ENCODE results near the gene PRRT2.
A peak's percentile ranks its signal among the peaks of the same experiment; 100 is the strongest.

The PRRT2 gene

DNA sequence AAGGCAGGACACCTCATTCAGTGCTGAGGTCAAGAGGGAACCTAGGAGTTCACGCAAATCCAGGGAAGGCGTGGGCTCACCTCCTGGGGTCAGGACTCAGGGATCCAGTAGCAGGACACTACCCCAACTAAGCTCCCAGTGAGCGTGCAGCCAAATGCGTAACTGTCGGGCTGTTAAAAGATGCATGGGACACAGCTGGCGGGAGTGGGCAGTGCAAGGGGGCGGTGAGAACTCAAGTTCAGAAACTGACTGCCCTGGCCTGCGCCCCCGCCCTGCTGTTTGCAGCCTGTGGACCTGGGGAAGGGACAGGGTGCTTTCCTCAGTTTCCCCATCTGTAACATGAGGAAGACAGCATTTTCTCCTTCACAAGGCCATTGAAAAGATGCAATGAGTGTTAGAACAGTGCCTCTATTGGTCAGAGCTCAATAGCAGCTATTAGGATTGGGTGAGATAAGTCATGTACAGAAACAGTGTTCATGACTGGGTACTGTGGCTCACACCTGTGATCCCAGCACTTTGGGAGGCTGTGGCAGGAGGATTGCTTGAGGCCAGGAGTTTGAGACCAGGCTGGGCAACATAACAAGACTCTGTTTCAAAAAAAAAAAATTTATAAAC lies 30.8 kb downstream of the PRRT2 start:
- H3K27ac ChIP-seq = no peak overlapping the region
- H3K4me3 ChIP-seq = no peak overlapping the region
- H3K9ac ChIP-seq (ENCODE audit: insufficient read length) = no peak overlapping the region
- H3K36me3 ChIP-seq (ENCODE audit: insufficient read depth, low read length) = no peaks in the 10 kb centered on the region
- H3K9me3 ChIP-seq (ENCODE audit: low read depth, low read length) = no peaks in the 10 kb centered on the region
- no peak for DNase-seq (ENCODE audit: low read depth, low spot score)
- no peak for TF ChIP-seq POLR2AphosphoS5 (IDR thresholded peaks at IDR 0.05; ENCODE audit: borderline replicate concordance, low read depth, low read length)
- no peak for TF ChIP-seq EZH2 (IDR thresholded peaks at IDR 0.05)

GRCh38 chr16:29843931-29844330 lies 31.9 kb downstream of the PRRT2 start:
- no peak for DNase-seq (ENCODE audit: low read depth, low spot score)
- Histone ChIP-seq H3K27ac (no peak overlapping the region), H3K9ac (ENCODE audit: insufficient read length) (no peak overlapping the region), H3K4me3 (no peak overlapping the region), H3K9me3 (ENCODE audit: low read depth, low read length) (no peaks in the 10 kb centered on the region), H3K36me3 (ENCODE audit: insufficient read depth, low read length) (no peaks in the 10 kb centered on the region)
- no peak for TF ChIP-seq FOXP2 (optimal IDR thresholded peaks at IDR 0.05; ENCODE audit: control extremely low read depth, extremely low read length, insufficient read depth)

GRCh38 chr16:29844575-29845331 lies 32.8 kb downstream of the PRRT2 start:
- no peak for DNase-seq (ENCODE audit: low read depth, low spot score)
- no peaks in the 10 kb centered on the region for H3K36me3 ChIP-seq (ENCODE audit: insufficient read depth, low read length)
- H3K9ac ChIP-seq (ENCODE audit: insufficient read length) = no peak overlapping the region
- H3K4me3 ChIP-seq = no peak overlapping the region
- no peak for TF ChIP-seq FOXP2 (optimal IDR thresholded peaks at IDR 0.05; ENCODE audit: control extremely low read depth, extremely low read length, insufficient read depth)
- TF ChIP-seq EZH2 (IDR thresholded peaks at IDR 0.05) = no peak
- TF ChIP-seq POLR2AphosphoS5 (IDR thresholded peaks at IDR 0.05; ENCODE audit: borderline replicate concordance, low read depth, low read length) = no peak
- no peak overlapping the region for H3K27ac ChIP-seq
- no peaks in the 10 kb centered on the region for H3K9me3 ChIP-seq (ENCODE audit: low read depth, low read length)

DNA sequence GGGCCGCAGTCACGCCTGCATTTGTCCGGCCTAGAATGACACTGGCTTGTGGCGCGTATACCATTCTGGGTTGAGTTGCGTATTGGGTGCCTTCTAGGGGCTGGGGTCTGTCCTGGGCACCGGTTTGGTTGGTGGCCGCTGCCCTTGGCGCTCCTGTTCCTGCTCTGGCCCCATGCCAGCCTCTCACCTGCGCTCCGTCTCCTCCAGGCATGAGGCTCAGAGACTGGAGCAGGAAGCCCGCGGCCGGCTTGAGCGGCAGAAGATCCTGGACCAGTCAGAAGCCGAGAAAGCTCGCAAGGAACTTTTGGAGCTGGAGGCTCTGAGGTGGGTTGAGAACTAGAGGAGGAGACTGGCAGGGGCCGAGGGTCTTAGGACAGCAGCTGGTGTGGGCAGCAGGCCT lies 33.7 kb downstream of the PRRT2 start:
- DNase-seq (ENCODE audit: low read depth, low spot score) = no peak
- TF ChIP-seq FOXP2 (optimal IDR thresholded peaks at IDR 0.05; ENCODE audit: control extremely low read depth, extremely low read length, insufficient read depth) (no peak), POLR2AphosphoS5 (IDR thresholded peaks at IDR 0.05; ENCODE audit: borderline replicate concordance, low read depth, low read length) (no peak), EZH2 (IDR thresholded peaks at IDR 0.05) (no peak)
- Histone ChIP-seq H3K36me3 (ENCODE audit: insufficient read depth, low read length) (no peaks in the 10 kb centered on the region), H3K4me3 (no peak overlapping the region), H3K9me3 (ENCODE audit: low read depth, low read length) (no peaks in the 10 kb centered on the region), H3K27ac (no peak overlapping the region), H3K9ac (ENCODE audit: insufficient read length) (no peak overlapping the region)

- no peak overlapping the region for H3K4me3 ChIP-seq
- H3K36me3 ChIP-seq (ENCODE audit: insufficient read depth, low read length) = no peaks in the 10 kb centered on the region
- no peak overlapping the region for H3K27ac ChIP-seq
- H3K9me3 ChIP-seq (ENCODE audit: low read depth, low read length) = no peaks in the 10 kb centered on the region
- H3K9ac ChIP-seq (ENCODE audit: insufficient read length) = no peak overlapping the region
- no peak for DNase-seq (ENCODE audit: low read depth, low spot score)
- TF ChIP-seq FOXP2 (optimal IDR thresholded peaks at IDR 0.05; ENCODE audit: control extremely low read depth, extremely low read length, insufficient read depth) (no peak), EZH2 (IDR thresholded peaks at IDR 0.05) (no peak), POLR2AphosphoS5 (IDR thresholded peaks at IDR 0.05; ENCODE audit: borderline replicate concordance, low read depth, low read length) (no peak)
Measured at GRCh38 chr16:29848420-29849297, 36.7 kb downstream of the PRRT2 start.

- no peaks in the 10 kb centered on the region for H3K9me3 ChIP-seq (ENCODE audit: low read depth, low read length)
- H3K36me3 ChIP-seq (ENCODE audit: insufficient read depth, low read length) = no peaks in the 10 kb centered on the region
- no peak for TF ChIP-seq POLR2AphosphoS5 (IDR thresholded peaks at IDR 0.05; ENCODE audit: borderline replicate concordance, low read depth, low read length)
- no peak overlapping the region for H3K4me3 ChIP-seq
- H3K27ac ChIP-seq = no peak overlapping the region
- H3K9ac ChIP-seq (ENCODE audit: insufficient read length) = no peak overlapping the region
- no peak for DNase-seq (ENCODE audit: low read depth, low spot score)
Measured at GRCh38 chr16:29849505-29849904, 37.5 kb downstream of the PRRT2 start.

- Histone ChIP-seq H3K9me3 (ENCODE audit: low read depth, low read length) (no peaks in the 10 kb centered on the region), H3K4me3 (no peak overlapping the region), H3K27ac (no peak overlapping the region), H3K9ac (ENCODE audit: insufficient read length) (no peak overlapping the region), H3K36me3 (ENCODE audit: insufficient read depth, low read length) (no peaks in the 10 kb centered on the region)
- TF ChIP-seq POLR2AphosphoS5 (IDR thresholded peaks at IDR 0.05; ENCODE audit: borderline replicate concordance, low read depth, low read length) (no peak), EZH2 (IDR thresholded peaks at IDR 0.05) (no peak), FOXP2 (optimal IDR thresholded peaks at IDR 0.05; ENCODE audit: control extremely low read depth, extremely low read length, insufficient read depth) (no peak)
- DNase-seq (ENCODE audit: low read depth, low spot score) = no peak
Measured at GRCh38 chr16:29850998-29851397, 39.0 kb downstream of the PRRT2 start.

- TF ChIP-seq EZH2 (IDR thresholded peaks at IDR 0.05) (no peak), FOXP2 (optimal IDR thresholded peaks at IDR 0.05; ENCODE audit: control extremely low read depth, extremely low read length, insufficient read depth) (no peak), POLR2AphosphoS5 (IDR thresholded peaks at IDR 0.05; ENCODE audit: borderline replicate concordance, low read depth, low read length) (peak; percentile 21; the same call in 1 of the 2 replicates)
- Histone ChIP-seq H3K4me3 (no peak overlapping the region), H3K9me3 (ENCODE audit: low read depth, low read length) (no peaks in the 10 kb centered on the region), H3K9ac (ENCODE audit: insufficient read length) (no peak overlapping the region), H3K27ac (0 out of 2 replicates have a peak overlapping the region, but pooled peaks have one; percentile 26), H3K36me3 (ENCODE audit: insufficient read depth, low read length) (no peaks in the 10 kb centered on the region)
- DNase-seq (ENCODE audit: low read depth, low spot score) = peak; percentile 10
Measured at GRCh38 chr16:29852654-29853053, 40.7 kb downstream of the PRRT2 start.
